KMS-11 (cell line): ENCODE results near the gene FOXC2.

Experiments used
- H2AFZ ChIP-seq: fragments of 200-600 bp; sonication (generic); 2 replicates; pipeline ENCODE4 v1.6.1; 2016; ENCODE audit warnings: antibody characterized with exemption, mixed run types, low read depth
- H3K27ac ChIP-seq: fragments of 200-600 bp; sonication (generic); 2 replicates; pipeline ENCODE4 v1.6.1; 2016; ENCODE audit warnings: mild to moderate bottlenecking, mixed run types
- H3K27me3 ChIP-seq: fragments of 200-600 bp; sonication (generic); 2 replicates; pipeline ENCODE4 v1.6.1; 2017; ENCODE audit warnings: mild to moderate bottlenecking, low read depth, mixed run types, moderate library complexity; ENCODE audit not compliant: insufficient read depth
- H3K36me3 ChIP-seq: fragments of 200-600 bp; sonication (generic); 2 replicates; pipeline ENCODE4 v1.6.1; 2017; ENCODE audit warnings: mild to moderate bottlenecking, mixed run types; ENCODE audit not compliant: insufficient read depth
- H3K4me1 ChIP-seq: fragments of 200-600 bp; sonication (generic); 2 replicates; pipeline ENCODE4 v1.6.1; 2016; ENCODE audit warnings: mild to moderate bottlenecking, low read depth, mixed run types; ENCODE audit not compliant: poor library complexity, severe bottlenecking
- H3K4me2 ChIP-seq: fragments of 200-600 bp; sonication (generic); 2 replicates; pipeline ENCODE4 v1.7.0; 2016; ENCODE audit warnings: mild to moderate bottlenecking, mixed run types
- H3K4me3 ChIP-seq: fragments of 200-600 bp; sonication (generic); IDR thresholded peaks from 2 replicates; pipeline ENCODE4 v1.6.1; 2017; ENCODE audit warnings: low read depth, low read length, mixed read lengths; ENCODE audit not compliant: insufficient read depth
- H3K79me2 ChIP-seq: fragments of 200-600 bp; sonication (generic); 2 replicates; pipeline ENCODE4 v1.6.1; 2016; ENCODE audit warnings: low read depth, mixed run types; ENCODE audit not compliant: insufficient read depth
- H3K9ac ChIP-seq: fragments of 200-600 bp; sonication (generic); 2 replicates; pipeline ENCODE4 v1.6.1; 2016; ENCODE audit warnings: mild to moderate bottlenecking, mixed run types
- H4K20me1 ChIP-seq: fragments of 200-600 bp; sonication (generic); 2 replicates; pipeline ENCODE4 v1.6.1; 2016; ENCODE audit warnings: mild to moderate bottlenecking, mixed run types; ENCODE audit not compliant: insufficient read depth
- CTCF ChIP-seq: fragments of 200-600 bp; sonication (generic); conservative IDR thresholded peaks from 2 replicates; pipeline ENCODE4 v1.6.1; 2017; ENCODE audit warnings: low read depth, mild to moderate bottlenecking, antibody characterized with exemption, low read length, moderate library complexity, mixed read lengths

FOXC2 gene

GRCh38 chr16:86534779-86535615 is 31.6 kb upstream of the FOXC2 start:
- Histone ChIP-seq H3K27ac (no peak overlapping the region), H2AFZ (no peak overlapping the region), H3K79me2 (no peaks in the 10 kb centered on the region), H3K36me3 (no peaks in the 10 kb centered on the region; the same call in 1 of the 2 replicates), H3K27me3 (no peaks in the 10 kb centered on the region), H3K9ac (no peak overlapping the region), H4K20me1 (no peaks in the 10 kb centered on the region), H3K4me2 (no peak overlapping the region), H3K4me3 (no peak overlapping the region), H3K4me1 (no peaks in the 10 kb centered on the region)
- TF ChIP-seq CTCF, result no peak

DNA sequence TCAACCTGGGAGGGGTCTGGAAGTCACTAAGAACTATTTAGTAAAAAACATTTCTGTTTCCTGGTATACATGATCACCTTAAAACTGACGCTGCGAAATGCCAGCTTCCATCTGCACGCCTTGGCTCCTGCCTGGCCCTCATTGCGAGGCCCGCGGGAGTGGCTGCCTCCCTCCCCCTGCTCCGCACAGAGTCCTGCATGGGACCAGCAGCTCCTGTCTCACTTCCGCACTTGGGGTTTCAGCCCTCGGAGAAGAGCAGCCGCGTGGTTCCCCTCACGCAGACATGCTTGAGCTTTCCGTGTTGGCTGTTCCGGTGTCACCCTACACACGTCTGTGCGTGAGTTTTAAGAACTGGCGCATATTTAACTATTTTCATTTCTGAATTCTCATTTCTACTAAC is 30.0 kb upstream of the FOXC2 start:
- Histone ChIP-seq H2AFZ (no peak overlapping the region), H3K27ac (no peak overlapping the region), H3K79me2 (no peaks in the 10 kb centered on the region), H4K20me1 (no peaks in the 10 kb centered on the region), H3K4me2 (no peak overlapping the region), H3K36me3 (no peaks in the 10 kb centered on the region; the same call in 1 of the 2 replicates), H3K27me3 (no peaks in the 10 kb centered on the region), H3K4me1 (no peaks in the 10 kb centered on the region), H3K4me3 (no peak overlapping the region), H3K9ac (no peak overlapping the region)
- no peak for TF ChIP-seq CTCF

DNA sequence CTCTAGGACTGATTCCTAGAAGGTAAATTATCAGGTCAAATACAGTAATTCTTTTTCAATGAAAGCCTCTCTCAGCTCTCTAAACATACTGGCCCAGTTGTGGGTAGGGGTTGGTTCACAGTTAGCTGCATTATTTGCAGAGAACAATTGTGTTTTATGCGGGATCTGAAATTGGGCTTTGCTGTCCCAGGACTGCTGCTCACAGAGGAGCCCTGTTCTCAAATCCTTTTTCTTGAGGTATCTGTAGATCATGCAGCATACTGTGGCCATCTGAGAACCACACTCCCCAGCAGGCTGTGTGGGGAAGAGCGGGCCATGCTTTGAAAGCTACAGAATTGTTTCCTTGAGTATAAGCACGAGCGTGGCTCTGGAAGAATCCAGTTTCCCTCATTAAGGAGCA is 29.1 kb upstream of the FOXC2 start:
- Histone ChIP-seq H3K4me3 (no peak overlapping the region), H3K27me3 (no peaks in the 10 kb centered on the region), H2AFZ (no peak overlapping the region), H3K4me1 (no peaks in the 10 kb centered on the region), H3K79me2 (no peaks in the 10 kb centered on the region), H3K4me2 (no peak overlapping the region), H3K27ac (no peak overlapping the region), H3K9ac (no peak overlapping the region), H4K20me1 (no peaks in the 10 kb centered on the region), H3K36me3 (no peaks in the 10 kb centered on the region; the same call in 1 of the 2 replicates)
- TF ChIP-seq CTCF, result no peak

DNA sequence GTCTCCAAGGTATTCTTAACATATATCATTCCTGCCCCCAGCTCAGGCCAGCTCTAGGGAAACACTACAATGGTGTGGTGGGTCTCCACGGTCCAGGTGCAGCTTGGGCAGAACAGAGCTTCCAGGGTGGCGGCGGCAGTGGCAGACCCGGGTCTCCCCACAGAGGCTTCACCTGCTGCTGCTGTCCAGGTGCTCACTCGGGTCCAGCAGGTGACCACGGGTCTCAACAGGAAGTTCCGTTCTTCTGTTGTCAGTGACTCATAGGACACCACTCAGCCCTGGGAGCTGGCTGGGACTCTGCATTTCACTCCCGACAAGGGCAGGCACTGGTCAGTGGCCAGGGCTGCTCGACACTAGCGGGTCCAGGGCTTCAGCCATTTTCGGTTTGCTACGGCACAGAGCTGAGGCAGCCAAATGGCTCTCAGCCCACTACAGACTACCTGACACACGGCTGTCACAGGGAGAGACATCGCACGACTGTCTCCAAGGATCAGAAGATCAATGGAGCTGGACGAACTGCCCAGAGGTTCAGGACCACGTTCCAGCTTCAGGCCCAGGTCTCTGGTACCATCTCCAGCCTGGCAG is 28.3 kb upstream of the FOXC2 start:
- Histone ChIP-seq H2AFZ (no peak overlapping the region), H3K4me3 (no peak overlapping the region), H3K36me3 (no peaks in the 10 kb centered on the region; the same call in 1 of the 2 replicates), H3K79me2 (no peaks in the 10 kb centered on the region), H3K4me2 (no peak overlapping the region), H3K27me3 (no peaks in the 10 kb centered on the region), H3K4me1 (no peaks in the 10 kb centered on the region), H3K27ac (no peak overlapping the region), H4K20me1 (no peaks in the 10 kb centered on the region), H3K9ac (no peak overlapping the region)
- no peak for TF ChIP-seq CTCF
